ENCODE data around the gene FAM228A. TPM values are rescaled to one million over a fixed set of nuclear protein-coding genes. Genes with fewer than 3 reads are reported as not detected.

The FAM228A gene
- total RNA-seq, 1 experiment from 2014 or later: not detected

DNA sequence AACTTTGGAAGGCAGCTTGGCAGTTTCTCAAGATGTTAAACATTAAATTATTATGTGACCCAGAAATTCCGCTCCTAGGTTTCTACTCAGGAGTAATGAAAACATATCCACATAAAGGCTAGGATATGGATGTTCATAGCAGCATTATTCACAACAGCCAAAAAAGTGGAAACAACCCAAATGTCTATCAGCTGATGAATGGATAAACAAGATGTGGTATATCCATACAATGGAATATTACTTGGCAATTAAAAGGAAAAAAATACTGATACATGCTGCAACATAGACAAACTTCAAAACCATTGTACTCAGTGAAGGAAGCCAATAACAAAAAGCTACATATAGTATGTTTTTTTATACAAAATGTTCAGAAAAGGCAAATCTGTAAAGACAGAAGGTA is 12.4 kb upstream of the FAM228A start:
- Mint-ChIP-seq H3K4me3 (ENCODE audit: unreplicated experiment) (no peak overlapping the region), H3K4me1 (ENCODE audit: low read depth, unreplicated experiment) (no peaks in the 10 kb centered on the region), H3K36me3 (ENCODE audit: insufficient read depth, unreplicated experiment) (no peaks in the 10 kb centered on the region), H3K27me3 (ENCODE audit: insufficient read depth, unreplicated experiment) (peaks cover 2% of the 10 kb centered on the region), H3K9me3 (ENCODE audit: unreplicated experiment) (peaks cover 12% of the 10 kb centered on the region), H3K27ac (ENCODE audit: unreplicated experiment) (no peak overlapping the region)
- no peak for DNase-seq
- CTCF ChIA-PET: interaction anchor here (2.7 kb wide), 1 partner anchor 78 kb away, joined by 12 read pairs; the partner anchor contains the start of gene TP53I3
- H3K4me3 ChIP-seq (ENCODE audit: low read depth, low read length): no peak overlapping the region
- TF ChIP-seq, protein P1, sequence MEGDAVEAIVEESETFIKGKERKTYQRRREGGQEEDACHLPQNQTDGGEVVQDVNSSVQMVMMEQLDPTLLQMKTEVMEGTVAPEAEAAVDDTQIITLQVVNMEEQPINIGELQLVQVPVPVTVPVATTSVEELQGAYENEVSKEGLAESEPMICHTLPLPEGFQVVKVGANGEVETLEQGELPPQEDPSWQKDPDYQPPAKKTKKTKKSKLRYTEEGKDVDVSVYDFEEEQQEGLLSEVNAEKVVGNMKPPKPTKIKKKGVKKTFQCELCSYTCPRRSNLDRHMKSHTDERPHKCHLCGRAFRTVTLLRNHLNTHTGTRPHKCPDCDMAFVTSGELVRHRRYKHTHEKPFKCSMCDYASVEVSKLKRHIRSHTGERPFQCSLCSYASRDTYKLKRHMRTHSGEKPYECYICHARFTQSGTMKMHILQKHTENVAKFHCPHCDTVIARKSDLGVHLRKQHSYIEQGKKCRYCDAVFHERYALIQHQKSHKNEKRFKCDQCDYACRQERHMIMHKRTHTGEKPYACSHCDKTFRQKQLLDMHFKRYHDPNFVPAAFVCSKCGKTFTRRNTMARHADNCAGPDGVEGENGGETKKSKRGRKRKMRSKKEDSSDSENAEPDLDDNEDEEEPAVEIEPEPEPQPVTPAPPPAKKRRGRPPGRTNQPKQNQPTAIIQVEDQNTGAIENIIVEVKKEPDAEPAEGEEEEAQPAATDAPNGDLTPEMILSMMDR (IDR thresholded peaks at IDR 0.05; ENCODE audit: insufficient read depth in 1 of 2, low read depth in 1 of 2, low read length in 1 of 2, severe bottlenecking in 1 of 2, unreplicated experiment in 1 of 2): no peak
- no peaks in the 10 kb centered on the region for H3K4me1 ChIP-seq
- H3K27me3 ChIP-seq (replicated peaks; ENCODE audit: control insufficient read depth, insufficient read depth, low read length): no peaks in the 10 kb centered on the region; the same call in 1 of the 2 replicates
- no peaks in the 10 kb centered on the region for H3K36me3 ChIP-seq (ENCODE audit: control insufficient read depth, insufficient read depth, low read length)
- intact Hi-C loops (cut with micrococcal nuclease; ENCODE audit: unreplicated experiment): loop anchor here (10.0 kb wide), 1 partner anchor 238 kb away; the partner anchor contains the start of gene ATAD2B
- POLR2A ChIA-PET: no interaction called here
- BruUV-seq (replicated peaks): no TSS peak
- H3K9me3 ChIP-seq: no peaks in the 10 kb centered on the region

GRCh38 chr2:24163186-24163585 is 11.7 kb upstream of the FAM228A start:
- TF ChIP-seq, protein P1 (IDR thresholded peaks at IDR 0.05; ENCODE audit: insufficient read depth in 1 of 2, low read depth in 1 of 2, low read length in 1 of 2, severe bottlenecking in 1 of 2, unreplicated experiment in 1 of 2): no peak
- Mint-ChIP-seq H3K9me3 (ENCODE audit: unreplicated experiment) (peaks cover 12% of the 10 kb centered on the region), H3K27ac (ENCODE audit: unreplicated experiment) (no peak overlapping the region), H3K4me1 (ENCODE audit: low read depth, unreplicated experiment) (no peaks in the 10 kb centered on the region), H3K27me3 (ENCODE audit: insufficient read depth, unreplicated experiment) (peaks cover 2% of the 10 kb centered on the region), H3K36me3 (ENCODE audit: insufficient read depth, unreplicated experiment) (no peaks in the 10 kb centered on the region), H3K4me3 (ENCODE audit: unreplicated experiment) (no peak overlapping the region)
- DNase-seq: no peak
- H3K36me3 ChIP-seq (ENCODE audit: control insufficient read depth, insufficient read depth, low read length): no peaks in the 10 kb centered on the region
- intact Hi-C loops (cut with micrococcal nuclease; ENCODE audit: unreplicated experiment): loop anchor here (10.0 kb wide), 1 partner anchor 238 kb away; the partner anchor contains the start of gene ATAD2B
- no peaks in the 10 kb centered on the region; the same call in 1 of the 2 replicates for H3K27me3 ChIP-seq (replicated peaks; ENCODE audit: control insufficient read depth, insufficient read depth, low read length)
- no TSS peak for BruUV-seq (replicated peaks)
- H3K9me3 ChIP-seq: no peaks in the 10 kb centered on the region
- H3K4me3 ChIP-seq (ENCODE audit: low read depth, low read length): no peak overlapping the region
- ChIA-PET CTCF (interaction anchor here (1.5 kb wide), 1 partner anchor 79 kb away, joined by 15 read pairs; no protein-coding TSS in a partner anchor), POLR2A (interaction anchor here (0.8 kb wide), 1 partner anchor 79 kb away, joined by 3 read pairs; no protein-coding TSS in a partner anchor)
- no peaks in the 10 kb centered on the region for H3K4me1 ChIP-seq

GRCh38 chr2:24163601-24164000 is 11.3 kb upstream of the FAM228A start:
- BruUV-seq (replicated peaks): no TSS peak
- H3K36me3 ChIP-seq (ENCODE audit: control insufficient read depth, insufficient read depth, low read length): no peaks in the 10 kb centered on the region
- TF ChIP-seq, protein P1 (IDR thresholded peaks at IDR 0.05; ENCODE audit: insufficient read depth in 1 of 2, low read depth in 1 of 2, low read length in 1 of 2, severe bottlenecking in 1 of 2, unreplicated experiment in 1 of 2): no peak
- no peak overlapping the region for H3K27ac Mint-ChIP-seq (ENCODE audit: unreplicated experiment)
- DNase-seq: no peak
- intact Hi-C loops (cut with micrococcal nuclease; ENCODE audit: unreplicated experiment): loop anchor here (10.0 kb wide), 1 partner anchor 239 kb away; the partner anchor contains the start of gene ATAD2B
- H3K9me3 Mint-ChIP-seq (ENCODE audit: unreplicated experiment): peaks cover 12% of the 10 kb centered on the region
- H3K4me3 Mint-ChIP-seq (ENCODE audit: unreplicated experiment): no peak overlapping the region
- POLR2A ChIA-PET: interaction anchor here (0.8 kb wide), 1 partner anchor 80 kb away, joined by 3 read pairs; no protein-coding TSS in a partner anchor
- H3K4me1 ChIP-seq: no peaks in the 10 kb centered on the region
- H3K27me3 Mint-ChIP-seq (ENCODE audit: insufficient read depth, unreplicated experiment): peaks cover 2% of the 10 kb centered on the region
- H3K9me3 ChIP-seq: no peaks in the 10 kb centered on the region
- CTCF ChIA-PET: interaction anchor here (0.6 to 1.5 kb wide), 5 partner anchors 9 to 236 kb away, joined by 3 to 15 read pairs (median 5); partner anchors contain the start of genes ATAD2B and SF3B6
- H3K4me1 Mint-ChIP-seq (ENCODE audit: low read depth, unreplicated experiment): no peaks in the 10 kb centered on the region
- no peaks in the 10 kb centered on the region for H3K36me3 Mint-ChIP-seq (ENCODE audit: insufficient read depth, unreplicated experiment)
- no peaks in the 10 kb centered on the region; the same call in 1 of the 2 replicates for H3K27me3 ChIP-seq (replicated peaks; ENCODE audit: control insufficient read depth, insufficient read depth, low read length)
- H3K4me3 ChIP-seq (ENCODE audit: low read depth, low read length): no peak overlapping the region
